ENCODE data around the gene EPB41.
"Not testable (repeated sequence)": the region's sequence is repeated elsewhere in the genome, so short reads cannot be mapped to it uniquely, and the experiment has no call there.

DNA sequence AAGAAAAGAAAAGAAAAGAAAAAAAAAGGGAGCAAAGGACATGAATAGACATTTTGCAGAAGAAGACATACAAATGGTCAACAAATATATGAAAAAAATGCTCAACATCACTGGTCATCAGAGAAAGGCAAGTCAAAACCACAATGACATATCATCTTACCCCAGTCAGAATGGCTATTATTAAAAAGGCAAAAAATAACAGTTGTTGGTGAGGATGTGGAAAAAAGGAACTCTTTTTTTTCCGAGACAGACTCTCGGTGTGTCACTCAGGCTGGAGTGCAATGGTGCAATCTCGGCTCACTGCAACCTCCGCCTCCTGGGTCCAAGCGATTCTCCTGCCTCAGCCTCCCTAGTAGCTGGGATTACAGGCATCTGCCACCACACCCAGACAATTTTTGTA is 39.2 kb upstream of the EPB41 start:
- TF ChIP-seq, protein P1, sequence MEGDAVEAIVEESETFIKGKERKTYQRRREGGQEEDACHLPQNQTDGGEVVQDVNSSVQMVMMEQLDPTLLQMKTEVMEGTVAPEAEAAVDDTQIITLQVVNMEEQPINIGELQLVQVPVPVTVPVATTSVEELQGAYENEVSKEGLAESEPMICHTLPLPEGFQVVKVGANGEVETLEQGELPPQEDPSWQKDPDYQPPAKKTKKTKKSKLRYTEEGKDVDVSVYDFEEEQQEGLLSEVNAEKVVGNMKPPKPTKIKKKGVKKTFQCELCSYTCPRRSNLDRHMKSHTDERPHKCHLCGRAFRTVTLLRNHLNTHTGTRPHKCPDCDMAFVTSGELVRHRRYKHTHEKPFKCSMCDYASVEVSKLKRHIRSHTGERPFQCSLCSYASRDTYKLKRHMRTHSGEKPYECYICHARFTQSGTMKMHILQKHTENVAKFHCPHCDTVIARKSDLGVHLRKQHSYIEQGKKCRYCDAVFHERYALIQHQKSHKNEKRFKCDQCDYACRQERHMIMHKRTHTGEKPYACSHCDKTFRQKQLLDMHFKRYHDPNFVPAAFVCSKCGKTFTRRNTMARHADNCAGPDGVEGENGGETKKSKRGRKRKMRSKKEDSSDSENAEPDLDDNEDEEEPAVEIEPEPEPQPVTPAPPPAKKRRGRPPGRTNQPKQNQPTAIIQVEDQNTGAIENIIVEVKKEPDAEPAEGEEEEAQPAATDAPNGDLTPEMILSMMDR (IDR thresholded peaks at IDR 0.05), result not testable (repeated sequence)
- not testable (repeated sequence) for TF ChIP-seq POLR2AphosphoS5 (IDR thresholded peaks at IDR 0.05); POLR2A (IDR thresholded peaks at IDR 0.05); EP300 (IDR thresholded peaks at IDR 0.05; ENCODE audit: low read depth)
